H1 (cell line): ENCODE measurements around the gene TTC34. TPM values are rescaled to one million over a fixed set of nuclear protein-coding genes. Genes with fewer than 3 reads are reported as not detected.
"Not testable (repeated sequence)": the region's sequence is repeated elsewhere in the genome, so short reads cannot be mapped to it uniquely, and the experiment has no call there.

ENCODE experiments used
- CTCF ChIA-PET: fragments of 300-600 bp; sonication (Branson Sonifier 250); formaldehyde crosslinking; loops from one replicate; lab custom pipeline; 2021; ENCODE audit not compliant: partially characterized antibody; lab: Charles Lee
- POLR2A ChIA-PET: fragments of 300-600 bp; sonication (Branson Sonifier 250); formaldehyde crosslinking; loops from one replicate; lab custom pipeline; 2021; ENCODE audit warnings: inconsistent platforms; ENCODE audit not compliant: partially characterized antibody; lab: Charles Lee
- DNase-seq, 2 experiments: peaks; one replicate each; pipeline versions ENCODE4 v3.0.0 to v3.0.0-alpha.2; 2010 to 2022; ENCODE audit warnings: low spot score in 2 of 2, low read depth in 1 of 2, mixed read lengths in 1 of 2
- FAIRE-seq: peaks from 2 replicates; lab custom pipeline; 2011; peaks lifted over from hg19 to GRCh38; lab: Jason Lieb, UNC
- H2AFZ ChIP-seq: 2 replicates; pipeline ENCODE4 v1.8.1; 2012; ENCODE audit warnings: low read length, inconsistent platforms
- H2AK5ac ChIP-seq: 2 replicates; pipeline ENCODE4 v1.6.1; 2013; ENCODE audit warnings: low read depth, low read length
- H2BK120ac ChIP-seq: replicated peaks from 2 replicates; pipeline ENCODE3; 2013; ENCODE audit warnings: low read depth, low read length, inconsistent platforms
- H2BK12ac ChIP-seq: 2 replicates; pipeline ENCODE4 v1.6.1; 2013; ENCODE audit warnings: low read depth, low read length
- H2BK15ac ChIP-seq: 2 replicates; pipeline ENCODE4 v1.6.1; 2013; ENCODE audit warnings: low read length
- H2BK20ac ChIP-seq: 2 replicates; pipeline ENCODE4 v1.6.1; 2013; ENCODE audit warnings: low read length
- H2BK5ac ChIP-seq: 2 replicates; pipeline ENCODE4 v1.6.1; 2013; ENCODE audit warnings: low read depth, low read length
- H3K14ac ChIP-seq: 2 replicates; pipeline ENCODE4 v1.6.1; 2013; ENCODE audit warnings: inconsistent platforms; ENCODE audit not compliant: insufficient read length
- H3K18ac ChIP-seq: 2 replicates; pipeline ENCODE4 v1.6.1; 2013; ENCODE audit warnings: low read length; ENCODE audit errors: extremely low read depth
- H3K23ac ChIP-seq: 2 replicates; pipeline ENCODE4 v1.6.1; 2013; ENCODE audit warnings: inconsistent platforms; ENCODE audit not compliant: insufficient read length
- H3K23me2 ChIP-seq: 2 replicates; pipeline ENCODE4 v1.6.1; 2013; ENCODE audit warnings: low read depth, low read length
- H3K27ac ChIP-seq: 2 replicates; pipeline ENCODE4 v1.6.1; 2011; ENCODE audit warnings: low read depth, low read length, inconsistent platforms
- H3K27me3 ChIP-seq, 4 experiments: replicated peaks in 1 of 4; 1 replicate in 1 of 4; 2 replicates in 3 of 4; pipeline versions ENCODE4 v1.6.1 to v1.8.1; 2011 to 2013; ENCODE audit warnings: low read length in 3 of 4, mild to moderate bottlenecking in 3 of 4, inconsistent platforms in 2 of 4, mixed read lengths in 2 of 4, moderate library complexity in 1 of 4; ENCODE audit not compliant: control insufficient read depth in 3 of 4, insufficient read depth in 3 of 4; ENCODE audit errors: extremely low read depth in 1 of 4
- H3K36me3 ChIP-seq, 4 experiments: 2 replicates each; pipeline versions ENCODE4 v1.6.1 to v1.8.1; 2011 to 2013; ENCODE audit warnings: mild to moderate bottlenecking in 4 of 4, low read length in 3 of 4, moderate library complexity in 2 of 4, control low read depth in 1 of 4, inconsistent platforms in 1 of 4; ENCODE audit not compliant: insufficient read depth in 4 of 4, control insufficient read depth in 2 of 4
- H3K4ac ChIP-seq: replicated peaks from 2 replicates; pipeline ENCODE3; 2013; ENCODE audit warnings: low read length, low read depth, mixed read lengths, inconsistent platforms; ENCODE audit not compliant: insufficient read length
- H3K4me1 ChIP-seq, 4 experiments: replicated peaks in 1 of 4; 1 replicate in 1 of 4; 2 replicates in 3 of 4; pipeline versions ENCODE4 v1.6.1 to v1.8.1; 2011 to 2013; ENCODE audit warnings: low read length in 3 of 4, inconsistent platforms in 2 of 4, mixed read lengths in 1 of 4; ENCODE audit not compliant: insufficient read depth in 4 of 4, control insufficient read depth in 3 of 4
- H3K4me2 ChIP-seq, 2 experiments: 2 replicates each; pipeline versions ENCODE4 v1.6.1 to v1.8.1; 2011 to 2013; ENCODE audit warnings: low read depth in 2 of 2, low read length in 2 of 2, control low read depth in 1 of 2, inconsistent platforms in 1 of 2, mild to moderate bottlenecking in 1 of 2; ENCODE audit not compliant: insufficient read depth in 1 of 2
- H3K4me3 ChIP-seq, 4 experiments: fragments of 200-600, 300-600 bp in 1 of 4; sonication (generic), shearing (Covaris generic), sonication (Bioruptor Twin) in 1 of 4; 2 replicates each; pipeline versions ENCODE4 v1.5.1 to v1.8.1; 2011 to 2016; ENCODE audit warnings: low read length in 4 of 4, low read depth in 3 of 4, control low read depth in 2 of 4, inconsistent platforms in 2 of 4, mild to moderate bottlenecking in 2 of 4, mixed read lengths in 1 of 4, moderate library complexity in 1 of 4; ENCODE audit not compliant: insufficient read depth in 2 of 4; ENCODE audit errors: extremely low read depth in 1 of 4
- H3K56ac ChIP-seq: replicated peaks from 2 replicates; pipeline ENCODE3; 2013; ENCODE audit warnings: low read depth, mild to moderate bottlenecking, mixed read lengths, low read length, inconsistent platforms; ENCODE audit not compliant: insufficient read length
- H3K79me1 ChIP-seq: 2 replicates; pipeline ENCODE4 v1.6.1; 2013; ENCODE audit warnings: low read depth, low read length, control low read depth
- H3K79me2 ChIP-seq, 2 experiments: 2 replicates each; pipeline versions ENCODE4 v1.6.1 to v1.8.1; 2012 to 2013; ENCODE audit warnings: low read length in 2 of 2, mild to moderate bottlenecking in 2 of 2, inconsistent platforms in 1 of 2; ENCODE audit not compliant: insufficient read depth in 2 of 2, control insufficient read depth in 1 of 2
- H3K9ac ChIP-seq, 4 experiments: replicated peaks in 1 of 4; 1 replicate in 1 of 4; 2 replicates in 3 of 4; pipeline versions ENCODE4 v1.6.1 to v1.8.1; 2011 to 2013; ENCODE audit warnings: low read depth in 3 of 4, low read length in 3 of 4, control low read depth in 2 of 4, mild to moderate bottlenecking in 2 of 4, moderate library complexity in 2 of 4, inconsistent platforms in 1 of 4; ENCODE audit errors: extremely low read depth in 1 of 4
- H3K9me3 ChIP-seq, 2 experiments: 2 replicates each; pipeline versions ENCODE4 v1.6.1 to v1.8.1; 2012 to 2013; ENCODE audit warnings: mild to moderate bottlenecking in 2 of 2, moderate library complexity in 2 of 2, control low read depth in 1 of 2, inconsistent platforms in 1 of 2, low read depth in 1 of 2, low read length in 1 of 2, mixed read lengths in 1 of 2; ENCODE audit not compliant: insufficient read depth in 2 of 2
- H4K20me1 ChIP-seq, 2 experiments: replicated peaks in 1 of 2; 2 replicates each; pipeline versions ENCODE3 to v1.8.1; 2011 to 2013; ENCODE audit warnings: inconsistent platforms in 2 of 2, low read length in 2 of 2, mild to moderate bottlenecking in 1 of 2; ENCODE audit not compliant: insufficient read depth in 2 of 2, control insufficient read depth in 1 of 2
- H4K5ac ChIP-seq: 2 replicates; pipeline ENCODE4 v1.6.1; 2013; ENCODE audit warnings: low read length, low read depth, mixed read lengths, inconsistent platforms; ENCODE audit not compliant: insufficient read length
- H4K8ac ChIP-seq: 2 replicates; pipeline ENCODE4 v1.8.0; 2013; ENCODE audit warnings: mild to moderate bottlenecking, moderate library complexity, low read length, inconsistent platforms; ENCODE audit not compliant: insufficient read depth; ENCODE audit errors: extremely low read depth
- H4K91ac ChIP-seq: replicated peaks from 2 replicates; pipeline ENCODE3; 2013; ENCODE audit warnings: low read length, mixed read lengths, inconsistent platforms; ENCODE audit not compliant: insufficient read length
- WGBS, 2 experiments: shearing (Covaris generic) in 1 of 2; methylation state at CpG; one replicate each; pipeline versions ENCODE4 v1.1.6 to v1.1.7; 2013 to 2015; ENCODE audit warnings: low lambda C conversion rate in 2 of 2, mixed read lengths in 2 of 2, inconsistent platforms in 1 of 2, low coverage in 1 of 2, missing lambda C conversion rate in 1 of 2; ENCODE audit not compliant: insufficient replicate concordance in 2 of 2, insufficient coverage in 1 of 2, insufficient read length in 1 of 2; ENCODE audit errors: extremely low coverage in 1 of 2, missing lambda C conversion rate in 1 of 2; 5-methylcytosine and 5-hydroxymethylcytosine counted together
- polyA plus RNA-seq, 7 experiments: library from polyadenylated mRNA; depleted of rRNA in 3 of 7; stranded (reverse) in 5 of 7; unstranded in 2 of 7; fragments of >200 nt in 5 of 7; fragments of 200-250 nt in 2 of 7; gene quantifications; 1 replicate in 5 of 7; 2 replicates in 1 of 7; 4 replicates in 1 of 7; pipeline versions ENCODE4 v1.2.1 to v1.2.3, GENCODE V29; 2011 to 2013; ENCODE audit warnings: missing spikeins in 2 of 7, mixed read lengths in 2 of 7
- total RNA-seq: library from RNA; stranded (reverse); fragmentation: NEBNext Ultra II Directional; extraction: Animal tissue kit (Norgen Biotek cat#: 25700); gene quantifications from 2 replicates; pipeline ENCODE4 v1.2.1, GENCODE V29; 2021

Gene TTC34
- total and polyA plus RNA-seq, 2 of the 8 experiments (the other 6 are each of a cell fraction or from before 2014, with no cell fraction given): 0.23 to 0.50 TPM

GRCh38 chr1:2652152-2652925 is 149.2 kb downstream of the TTC34 start:
- H3K9ac ChIP-seq, FAIRE-seq, H3K14ac ChIP-seq, CTCF ChIA-PET, H3K27me3 ChIP-seq, H3K23me2 ChIP-seq, H3K36me3 ChIP-seq, H3K56ac ChIP-seq, H4K91ac ChIP-seq, H3K4ac ChIP-seq, H2BK12ac ChIP-seq, POLR2A ChIA-PET, H4K5ac ChIP-seq, H2BK20ac ChIP-seq, H3K79me1 ChIP-seq, H2BK120ac ChIP-seq, H2AK5ac ChIP-seq, H3K79me2 ChIP-seq, H3K23ac ChIP-seq, H3K18ac ChIP-seq, H2BK15ac ChIP-seq, H4K20me1 ChIP-seq, H2AFZ ChIP-seq, H3K27ac ChIP-seq, H3K4me2 ChIP-seq, H2BK5ac ChIP-seq, DNase-seq, H3K4me1 ChIP-seq, H4K8ac ChIP-seq, H3K4me3 ChIP-seq: not testable (repeated sequence)
- WGBS, 2 experiments: 54% methylated on average over 16 of the region's 16 CpGs; no CpG with 5 or more reads in 1 of the 2 experiments
- H3K9me3 ChIP-seq: peaks cover 75 to 85% of the 10 kb centered on the region in 2 experiments
